ENCODE measurements around the gene GRK4. TPM values are rescaled to one million over a fixed set of nuclear protein-coding genes. Genes with fewer than 3 reads are reported as not detected.

GRK4 gene
- total and polyA plus RNA-seq, 2 of the 8 experiments (the other 6 are each of a cell fraction or from before 2014, with no cell fraction given), result 0.77 to 1.8 TPM

DNA sequence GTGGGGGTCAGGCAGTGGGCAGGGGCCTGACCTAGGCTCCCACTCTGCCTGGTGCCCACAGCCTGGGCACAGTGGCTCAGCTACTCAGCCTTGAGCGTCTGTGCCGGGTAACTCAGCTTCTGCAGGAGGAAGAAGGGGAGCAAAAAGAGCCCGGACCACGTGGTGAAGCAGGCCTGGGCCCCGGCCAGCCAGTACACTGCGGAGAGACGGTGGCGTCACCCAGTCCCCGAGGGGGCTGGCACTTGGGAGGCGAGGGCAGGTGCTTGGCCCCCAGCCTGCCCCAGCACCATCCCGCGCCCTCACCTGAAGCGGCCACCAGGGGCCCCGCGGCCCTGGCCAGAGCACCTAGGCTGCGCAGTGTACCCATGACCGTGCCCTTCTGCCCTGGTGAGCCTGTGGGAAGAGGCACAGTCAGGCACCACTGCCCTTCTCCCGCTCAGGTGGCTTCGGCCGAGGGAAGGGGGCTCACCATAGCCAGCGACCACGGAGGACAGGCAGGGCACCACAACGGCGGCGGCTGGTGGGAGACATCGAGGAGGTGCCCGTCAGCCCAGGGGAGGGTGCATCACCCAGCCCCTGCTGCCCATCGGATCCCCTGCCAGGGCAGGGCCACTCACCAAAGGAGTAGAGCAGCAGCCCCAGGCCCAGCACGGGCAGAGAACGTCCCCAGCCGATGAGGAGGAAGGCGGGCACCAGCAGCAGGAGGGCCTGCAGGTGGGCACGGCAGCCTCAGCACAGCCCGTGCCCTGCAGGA lies 32.4 kb upstream of the GRK4 start:
- Histone ChIP-seq H3K14ac (ENCODE audit: insufficient read length) (no peak overlapping the region), H3K56ac (replicated peaks; ENCODE audit: insufficient read length, low read depth, low read length) (no peak overlapping the region), H2BK15ac (ENCODE audit: low read length) (no peak overlapping the region), H2BK5ac (ENCODE audit: low read depth, low read length) (no peak overlapping the region), H2BK12ac (ENCODE audit: low read depth, low read length) (no peak overlapping the region), H3K9ac (replicated peaks in 1 of 4; ENCODE audit: extremely low read depth in 1 of 4, low read depth in 3 of 4, low read length in 3 of 4) (no peak overlapping the region), H3K36me3 (ENCODE audit: control insufficient read depth in 2 of 4, insufficient read depth in 4 of 4, low read length in 3 of 4) (peaks cover 4 to 31% (median 21%) of the 10 kb centered on the region in 4 experiments), H4K91ac (replicated peaks; ENCODE audit: insufficient read length, low read length) (no peak overlapping the region), H2AK5ac (ENCODE audit: low read depth, low read length) (no peak overlapping the region), H3K27me3 (replicated peaks in 1 of 4; ENCODE audit: control insufficient read depth in 3 of 4, extremely low read depth in 1 of 4, insufficient read depth in 3 of 4, low read length in 3 of 4) (no peaks in the 10 kb centered on the region), H3K4me2 (ENCODE audit: insufficient read depth in 1 of 2, low read depth in 2 of 2, low read length in 2 of 2) (no peak overlapping the region), H3K4ac (replicated peaks; ENCODE audit: insufficient read length, low read depth, low read length) (no peak overlapping the region), H3K4me1 (replicated peaks in 1 of 4; ENCODE audit: control insufficient read depth in 3 of 4, insufficient read depth in 4 of 4, low read length in 3 of 4) (peaks cover 0 to 12% (median 4%) of the 10 kb centered on the region in 4 experiments; a peak in 5 of 7 replicates), H4K5ac (ENCODE audit: insufficient read length, low read depth, low read length) (no peak overlapping the region), H4K8ac (ENCODE audit: extremely low read depth, insufficient read depth, low read length) (no peak overlapping the region), H3K27ac (ENCODE audit: low read depth, low read length) (0 out of 2 replicates have a peak overlapping the region, but pooled peaks have one; percentile 28), H3K18ac (ENCODE audit: extremely low read depth, low read length) (no peak overlapping the region), H2BK20ac (ENCODE audit: low read length) (no peak overlapping the region), H3K23ac (ENCODE audit: insufficient read length) (no peak overlapping the region), H3K9me3 (ENCODE audit: insufficient read depth in 2 of 2, low read depth in 1 of 2, low read length in 1 of 2) (no peaks in the 10 kb centered on the region), H2BK120ac (replicated peaks; ENCODE audit: low read depth, low read length) (no peak overlapping the region), H3K23me2 (ENCODE audit: low read depth, low read length) (peaks cover 15% of the 10 kb centered on the region), H3K79me2 (ENCODE audit: control insufficient read depth in 1 of 2, insufficient read depth in 2 of 2, low read length in 2 of 2) (peaks cover 0 to 15% of the 10 kb centered on the region in 2 experiments; a peak in 2 of 4 replicates), H3K4me3 (ENCODE audit: extremely low read depth in 1 of 4, insufficient read depth in 2 of 4, low read depth in 3 of 4, low read length in 4 of 4) (no peak overlapping the region), H2AFZ (ENCODE audit: low read length) (no peak overlapping the region), H4K20me1 (replicated peaks in 1 of 2; ENCODE audit: control insufficient read depth in 1 of 2, insufficient read depth in 2 of 2, low read length in 2 of 2) (peaks cover 4 to 19% of the 10 kb centered on the region in 2 experiments), H3K79me1 (ENCODE audit: low read depth, low read length) (peaks cover 5% of the 10 kb centered on the region)
- WGBS, 2 experiments (ENCODE audit: extremely low coverage in 1 of 2, insufficient coverage in 1 of 2, insufficient read length in 1 of 2, insufficient replicate concordance in 2 of 2, low coverage in 1 of 2, low lambda C conversion rate in 2 of 2, missing lambda C conversion rate in 1 of 2), result 91% methylated on average over 22 of the region's 34 CpGs; no CpG with 5 or more reads in 1 of the 2 experiments
- FAIRE-seq, result no peak
- ChIA-PET POLR2A (ENCODE audit: partially characterized antibody) (interaction anchor here (0.6 to 1.8 kb wide), 3 partner anchors 8 to 214 kb away, joined by 3 to 5 read pairs (median 3); partner anchors contain the start of gene ADD1), CTCF (ENCODE audit: partially characterized antibody) (interaction anchor here (0.6 to 2.3 kb wide), 8 partner anchors 18 to 164 kb away, joined by 3 to 6 read pairs (median 4); no protein-coding TSS in a partner anchor)
- DNase-seq (ENCODE audit: low read depth in 1 of 2, low spot score in 2 of 2), result peak in 1 of 2 experiments; percentile 60
- TF ChIP-seq NANOG (IDR thresholded peaks at IDR 0.05; ENCODE audit: insufficient read depth, low read depth, low read length, poor library complexity, severe bottlenecking) (no peak), RBBP5 (IDR thresholded peaks at IDR 0.05; ENCODE audit: borderline replicate concordance, low read depth, low read length) (no peak), RAD21 (IDR thresholded peaks at IDR 0.05 in 1 of 2, conservative IDR thresholded peaks at IDR 0.05 in 1 of 2; ENCODE audit: low read depth in 2 of 2, low read length in 2 of 2) (peak in 1 of 2 experiments; percentile 26; a peak in 2 of 4 replicates), SIRT6 (IDR thresholded peaks at IDR 0.05; ENCODE audit: low read length) (no peak), POLR2AphosphoS5 (IDR thresholded peaks at IDR 0.05; ENCODE audit: low read depth, low read length) (0 out of 2 replicates have a peak, but pooled peaks have one; percentile 1), CEBPB (IDR thresholded peaks at IDR 0.05; ENCODE audit: low read depth, low read length) (no peak), POLR2A (IDR thresholded peaks at IDR 0.05; ENCODE audit: control extremely low read depth in 1 of 2, low read depth in 2 of 2, low read length in 2 of 2) (no peak), SP2 (IDR thresholded peaks at IDR 0.05; ENCODE audit: low read length) (no peak)
- TF ChIP-seq, protein P1, sequence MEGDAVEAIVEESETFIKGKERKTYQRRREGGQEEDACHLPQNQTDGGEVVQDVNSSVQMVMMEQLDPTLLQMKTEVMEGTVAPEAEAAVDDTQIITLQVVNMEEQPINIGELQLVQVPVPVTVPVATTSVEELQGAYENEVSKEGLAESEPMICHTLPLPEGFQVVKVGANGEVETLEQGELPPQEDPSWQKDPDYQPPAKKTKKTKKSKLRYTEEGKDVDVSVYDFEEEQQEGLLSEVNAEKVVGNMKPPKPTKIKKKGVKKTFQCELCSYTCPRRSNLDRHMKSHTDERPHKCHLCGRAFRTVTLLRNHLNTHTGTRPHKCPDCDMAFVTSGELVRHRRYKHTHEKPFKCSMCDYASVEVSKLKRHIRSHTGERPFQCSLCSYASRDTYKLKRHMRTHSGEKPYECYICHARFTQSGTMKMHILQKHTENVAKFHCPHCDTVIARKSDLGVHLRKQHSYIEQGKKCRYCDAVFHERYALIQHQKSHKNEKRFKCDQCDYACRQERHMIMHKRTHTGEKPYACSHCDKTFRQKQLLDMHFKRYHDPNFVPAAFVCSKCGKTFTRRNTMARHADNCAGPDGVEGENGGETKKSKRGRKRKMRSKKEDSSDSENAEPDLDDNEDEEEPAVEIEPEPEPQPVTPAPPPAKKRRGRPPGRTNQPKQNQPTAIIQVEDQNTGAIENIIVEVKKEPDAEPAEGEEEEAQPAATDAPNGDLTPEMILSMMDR (IDR thresholded peaks at IDR 0.05; ENCODE audit: control extremely low read depth in 1 of 3, insufficient read depth in 1 of 3, low read depth in 1 of 3, low read length in 3 of 3), result peak in 2 of 3 experiments; percentile 39 to 53; a peak in 3 of 4 replicates
